GM12872 (cell line): Measurements from ENCODE around the gene INSL6.

ENCODE experiments used
- CTCF ChIP-seq: IDR thresholded peaks from 3 replicates; pipeline ENCODE4 v1.5.1; 2011; ENCODE audit warnings: low read depth, mild to moderate bottlenecking, low read length, moderate library complexity; ENCODE audit not compliant: insufficient read depth

INSL6 gene

DNA sequence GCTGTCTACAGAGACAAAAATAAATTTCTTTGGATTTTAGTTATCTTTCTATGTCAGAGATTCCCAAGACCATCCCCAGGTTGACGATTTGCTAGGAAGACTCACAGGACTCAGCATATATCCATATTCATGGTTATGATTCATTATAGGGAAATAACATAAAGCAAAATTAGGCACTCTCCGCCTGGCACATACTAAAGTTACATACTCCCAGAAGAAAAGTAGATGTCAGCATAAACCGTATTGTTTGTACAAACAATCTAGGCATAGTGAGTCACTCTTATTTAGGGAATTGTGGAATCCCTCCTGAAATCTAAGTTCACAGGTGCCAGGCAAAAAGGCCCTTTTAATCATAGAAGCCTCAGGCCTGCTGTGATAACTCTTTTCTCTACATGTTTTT, 62.9 kb downstream of the INSL6 start:
- TF ChIP-seq CTCF, result no peak

- TF ChIP-seq CTCF, result no peak
These were observed 63.3 kb downstream of the INSL6 start for GRCh38 chr9:5122116-5122515.

DNA sequence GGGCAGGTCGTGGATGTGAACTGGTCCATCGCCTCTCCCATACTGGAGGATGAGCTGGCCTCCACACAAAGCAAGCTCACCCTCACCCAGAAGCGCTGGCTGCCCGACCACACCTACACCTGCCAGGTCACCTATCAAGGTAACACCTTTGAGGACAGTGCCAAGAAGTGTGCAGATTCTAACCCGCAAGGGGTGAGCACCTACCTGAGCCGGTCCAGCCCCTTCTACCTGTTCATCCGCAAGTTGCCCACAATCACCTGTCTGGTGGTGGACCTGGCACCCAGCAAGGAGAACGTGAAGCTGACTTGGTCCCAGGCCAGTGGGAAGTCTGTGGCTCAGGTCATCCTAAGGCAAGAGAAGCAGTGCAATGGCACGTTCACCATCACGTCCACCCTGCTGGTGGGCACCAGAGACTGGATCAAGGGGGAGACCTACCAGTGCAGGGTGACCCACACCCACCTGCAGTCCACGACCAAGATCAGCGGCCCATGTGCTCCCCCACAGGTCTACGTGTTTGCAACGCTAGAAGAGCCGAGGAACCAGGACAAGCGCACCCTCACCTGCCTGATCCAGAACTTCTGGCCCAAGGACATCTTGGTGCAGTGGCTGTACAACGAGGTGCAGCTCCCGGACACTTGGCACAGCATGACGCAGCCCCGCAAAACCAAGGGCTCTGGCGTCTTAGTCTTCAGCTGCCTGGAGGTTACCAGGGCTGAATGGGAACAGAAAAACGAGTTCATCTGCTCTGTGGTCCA, 71.3 kb downstream of the INSL6 start:
- TF ChIP-seq CTCF, result no peak
